KMS-11 (cell line): ENCODE data around the gene FHIT.

ENCODE experiments used
- H2AFZ ChIP-seq: fragments of 200-600 bp; sonication (generic); 2 replicates; pipeline ENCODE4 v1.6.1; 2016; ENCODE audit warnings: antibody characterized with exemption, mixed run types, low read depth
- H3K27ac ChIP-seq: fragments of 200-600 bp; sonication (generic); 2 replicates; pipeline ENCODE4 v1.6.1; 2016; ENCODE audit warnings: mild to moderate bottlenecking, mixed run types
- H3K27me3 ChIP-seq: fragments of 200-600 bp; sonication (generic); 2 replicates; pipeline ENCODE4 v1.6.1; 2017; ENCODE audit warnings: mild to moderate bottlenecking, low read depth, mixed run types, moderate library complexity; ENCODE audit not compliant: insufficient read depth
- H3K36me3 ChIP-seq: fragments of 200-600 bp; sonication (generic); 2 replicates; pipeline ENCODE4 v1.6.1; 2017; ENCODE audit warnings: mild to moderate bottlenecking, mixed run types; ENCODE audit not compliant: insufficient read depth
- H3K4me1 ChIP-seq: fragments of 200-600 bp; sonication (generic); 2 replicates; pipeline ENCODE4 v1.6.1; 2016; ENCODE audit warnings: mild to moderate bottlenecking, low read depth, mixed run types; ENCODE audit not compliant: poor library complexity, severe bottlenecking
- H3K4me2 ChIP-seq: fragments of 200-600 bp; sonication (generic); 2 replicates; pipeline ENCODE4 v1.7.0; 2016; ENCODE audit warnings: mild to moderate bottlenecking, mixed run types
- H3K4me3 ChIP-seq: fragments of 200-600 bp; sonication (generic); IDR thresholded peaks from 2 replicates; pipeline ENCODE4 v1.6.1; 2017; ENCODE audit warnings: low read depth, low read length, mixed read lengths; ENCODE audit not compliant: insufficient read depth
- H3K79me2 ChIP-seq: fragments of 200-600 bp; sonication (generic); 2 replicates; pipeline ENCODE4 v1.6.1; 2016; ENCODE audit warnings: low read depth, mixed run types; ENCODE audit not compliant: insufficient read depth
- H3K9ac ChIP-seq: fragments of 200-600 bp; sonication (generic); 2 replicates; pipeline ENCODE4 v1.6.1; 2016; ENCODE audit warnings: mild to moderate bottlenecking, mixed run types
- H4K20me1 ChIP-seq: fragments of 200-600 bp; sonication (generic); 2 replicates; pipeline ENCODE4 v1.6.1; 2016; ENCODE audit warnings: mild to moderate bottlenecking, mixed run types; ENCODE audit not compliant: insufficient read depth
- TF ChIP-seq, protein P1 (sequence below): fragments of 200-600 bp; sonication (generic); conservative IDR thresholded peaks from 2 replicates; pipeline ENCODE4 v1.6.1; 2017; ENCODE audit warnings: low read depth, mild to moderate bottlenecking, antibody characterized with exemption, low read length, moderate library complexity, mixed read lengths

FHIT gene

DNA sequence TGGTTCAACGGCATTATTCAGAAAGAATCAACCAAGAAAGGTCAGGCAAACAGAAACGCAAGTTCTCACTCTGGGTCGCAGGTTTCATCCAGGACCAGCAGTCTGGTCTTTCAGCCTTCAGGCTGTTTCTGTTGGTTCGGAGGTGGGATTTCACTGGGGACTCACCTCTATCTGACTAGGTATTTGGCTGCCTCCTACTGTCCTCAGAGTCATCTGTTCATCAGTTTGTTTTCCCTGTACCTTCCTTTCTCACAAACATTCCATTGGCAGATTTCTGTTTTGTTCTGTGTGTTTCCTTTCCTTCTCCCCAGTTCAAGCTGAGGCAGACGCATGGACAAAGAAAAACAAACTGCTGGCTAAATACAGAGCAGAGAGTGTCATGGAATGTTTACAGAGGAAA is 1154.8 kb downstream of the FHIT start:
- no peaks in the 10 kb centered on the region for H3K27me3 ChIP-seq
- H3K27ac ChIP-seq: no peak overlapping the region
- no peaks in the 10 kb centered on the region for H3K4me1 ChIP-seq
- no peak overlapping the region for H3K4me3 ChIP-seq
- no peaks in the 10 kb centered on the region for H3K36me3 ChIP-seq
- no peak overlapping the region for H2AFZ ChIP-seq
- no peak overlapping the region for H3K9ac ChIP-seq
- H3K4me2 ChIP-seq: no peak overlapping the region
- no peaks in the 10 kb centered on the region for H4K20me1 ChIP-seq
- TF ChIP-seq, protein P1, sequence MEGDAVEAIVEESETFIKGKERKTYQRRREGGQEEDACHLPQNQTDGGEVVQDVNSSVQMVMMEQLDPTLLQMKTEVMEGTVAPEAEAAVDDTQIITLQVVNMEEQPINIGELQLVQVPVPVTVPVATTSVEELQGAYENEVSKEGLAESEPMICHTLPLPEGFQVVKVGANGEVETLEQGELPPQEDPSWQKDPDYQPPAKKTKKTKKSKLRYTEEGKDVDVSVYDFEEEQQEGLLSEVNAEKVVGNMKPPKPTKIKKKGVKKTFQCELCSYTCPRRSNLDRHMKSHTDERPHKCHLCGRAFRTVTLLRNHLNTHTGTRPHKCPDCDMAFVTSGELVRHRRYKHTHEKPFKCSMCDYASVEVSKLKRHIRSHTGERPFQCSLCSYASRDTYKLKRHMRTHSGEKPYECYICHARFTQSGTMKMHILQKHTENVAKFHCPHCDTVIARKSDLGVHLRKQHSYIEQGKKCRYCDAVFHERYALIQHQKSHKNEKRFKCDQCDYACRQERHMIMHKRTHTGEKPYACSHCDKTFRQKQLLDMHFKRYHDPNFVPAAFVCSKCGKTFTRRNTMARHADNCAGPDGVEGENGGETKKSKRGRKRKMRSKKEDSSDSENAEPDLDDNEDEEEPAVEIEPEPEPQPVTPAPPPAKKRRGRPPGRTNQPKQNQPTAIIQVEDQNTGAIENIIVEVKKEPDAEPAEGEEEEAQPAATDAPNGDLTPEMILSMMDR: no peak
- no peaks in the 10 kb centered on the region for H3K79me2 ChIP-seq

DNA sequence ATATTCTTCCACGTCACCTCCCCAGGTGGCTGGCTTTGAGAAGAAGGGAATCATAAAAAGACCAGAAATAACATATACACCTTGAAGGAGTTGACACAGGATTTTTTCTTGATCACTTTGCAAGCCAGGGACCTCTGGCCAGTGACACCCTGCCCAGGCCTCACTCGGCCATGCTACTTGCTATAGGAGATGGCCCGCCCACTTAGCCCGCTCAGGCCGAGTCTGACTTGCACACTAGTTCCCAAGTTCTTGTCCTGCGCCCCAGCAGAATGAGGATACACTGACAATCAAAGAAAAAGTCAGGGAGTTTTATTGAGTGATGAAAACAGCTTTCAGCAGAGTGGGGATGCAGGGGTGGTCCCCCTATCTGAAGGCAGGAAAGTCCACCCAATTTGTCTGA is 1155.3 kb downstream of the FHIT start:
- Histone ChIP-seq H3K27me3 (no peaks in the 10 kb centered on the region), H3K4me2 (no peak overlapping the region), H3K27ac (no peak overlapping the region), H4K20me1 (no peaks in the 10 kb centered on the region), H2AFZ (no peak overlapping the region), H3K36me3 (no peaks in the 10 kb centered on the region), H3K79me2 (no peaks in the 10 kb centered on the region), H3K4me1 (no peaks in the 10 kb centered on the region), H3K9ac (no peak overlapping the region), H3K4me3 (no peak overlapping the region)
- TF ChIP-seq, protein P1: no peak

DNA sequence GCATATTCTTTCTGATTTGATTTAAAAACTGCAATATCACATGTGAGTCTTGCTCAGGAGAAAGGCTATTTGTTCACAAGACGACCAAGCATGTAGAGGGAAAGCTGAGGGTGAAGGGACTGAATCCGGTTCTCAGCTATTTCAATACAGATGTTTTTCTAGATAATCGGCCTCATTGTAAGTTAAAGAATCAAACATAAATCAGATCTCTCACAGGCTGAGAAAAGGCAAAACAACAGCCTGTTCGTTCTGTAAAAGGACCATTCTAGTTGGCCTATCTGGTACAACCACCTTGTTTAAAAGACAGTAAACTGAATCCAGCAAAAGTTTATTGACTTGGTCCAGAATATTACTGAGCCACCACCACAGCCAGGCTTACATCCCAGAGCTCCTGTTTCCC is 1155.7 kb downstream of the FHIT start:
- Histone ChIP-seq H4K20me1 (no peaks in the 10 kb centered on the region), H3K9ac (no peak overlapping the region), H3K4me1 (no peaks in the 10 kb centered on the region), H3K4me2 (no peak overlapping the region), H3K27me3 (no peaks in the 10 kb centered on the region), H3K27ac (no peak overlapping the region), H3K4me3 (no peak overlapping the region), H2AFZ (no peak overlapping the region), H3K79me2 (no peaks in the 10 kb centered on the region), H3K36me3 (no peaks in the 10 kb centered on the region)
- TF ChIP-seq, protein P1: no peak

DNA sequence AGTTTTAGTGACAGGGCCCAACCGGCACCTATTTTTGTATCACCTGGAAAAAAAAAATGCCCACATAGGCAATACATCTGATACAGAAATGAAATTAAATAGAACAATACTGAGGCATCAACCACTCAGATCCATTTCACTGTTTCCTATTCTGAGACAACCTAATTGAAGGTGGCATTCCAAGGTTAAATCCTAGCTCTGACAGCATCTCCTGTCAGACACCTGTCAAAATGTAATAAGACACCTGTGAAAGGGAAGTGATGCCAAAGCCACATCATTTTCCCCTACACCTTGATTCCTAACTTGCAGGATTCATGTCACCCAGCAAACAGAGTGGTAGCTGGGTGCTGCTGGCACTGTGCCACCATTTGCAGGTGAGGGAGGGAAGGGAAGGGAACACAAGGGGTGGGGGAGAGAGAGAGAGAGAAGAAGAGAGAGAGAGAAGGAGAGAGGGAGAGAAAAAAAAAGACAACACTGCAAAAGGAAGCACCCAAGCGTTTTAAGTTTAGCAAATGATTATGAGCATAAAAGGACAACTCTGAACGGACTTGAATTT is 1156.8 kb downstream of the FHIT start:
- no peaks in the 10 kb centered on the region for H4K20me1 ChIP-seq
- TF ChIP-seq, protein P1: no peak
- H3K27me3 ChIP-seq: no peaks in the 10 kb centered on the region
- no peaks in the 10 kb centered on the region for H3K4me1 ChIP-seq
- H3K4me3 ChIP-seq: no peak overlapping the region
- H2AFZ ChIP-seq: no peak overlapping the region
- H3K36me3 ChIP-seq: no peaks in the 10 kb centered on the region
- H3K27ac ChIP-seq: no peak overlapping the region
- H3K9ac ChIP-seq: no peak overlapping the region
- H3K4me2 ChIP-seq: no peak overlapping the region
- H3K79me2 ChIP-seq: no peaks in the 10 kb centered on the region
